ENCODE results near the gene MGLL. TPM values are rescaled to one million over a fixed set of nuclear protein-coding genes. Genes with fewer than 3 reads are reported as not detected.

MGLL gene
- total and polyA plus RNA-seq, 9 donors, result 4.5 to 22.4 (median 13.3) TPM

DNA sequence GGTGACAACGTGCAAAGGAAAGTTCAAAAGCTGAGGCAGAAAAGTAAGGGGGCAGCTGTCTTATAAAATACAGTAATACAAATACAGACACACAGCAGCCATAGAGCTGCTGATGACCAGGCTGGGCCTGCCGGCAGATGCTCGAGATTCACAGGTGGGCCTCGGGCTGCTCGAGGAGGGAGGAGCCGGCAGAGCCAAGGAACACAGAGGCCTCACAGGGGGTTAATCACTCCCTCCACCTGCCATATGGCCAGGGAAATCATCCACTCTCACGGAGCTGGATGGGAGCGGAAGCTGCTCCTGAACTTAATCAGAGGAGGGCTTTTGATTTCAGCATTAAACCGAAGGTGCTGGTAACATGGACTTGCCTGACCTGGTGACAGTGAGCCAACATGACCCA, 29.6 kb upstream of the MGLL start:
- no peak for DNase-seq
- intact Hi-C loops (cut with DNase I), result no loop called here

DNA sequence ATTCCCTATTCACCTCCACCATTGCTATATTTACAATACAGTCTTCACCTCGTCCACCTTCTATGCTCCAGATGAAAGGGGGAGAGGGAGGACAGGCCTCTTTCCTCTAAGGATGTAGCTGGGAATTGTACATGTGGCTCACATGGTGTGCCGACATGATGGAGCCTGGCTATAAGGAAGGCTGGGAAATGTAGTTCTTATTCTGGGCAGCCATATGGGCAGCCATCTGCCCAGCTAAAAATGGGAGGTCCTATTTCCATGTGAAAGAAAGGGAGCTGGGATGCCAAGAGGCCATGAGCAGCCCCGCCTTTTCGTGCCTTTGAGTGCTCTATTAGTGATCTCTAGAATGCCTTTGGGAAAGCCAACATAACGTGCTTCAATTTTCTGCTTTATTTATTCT, 27.1 kb upstream of the MGLL start:
- no peak overlapping the region for H3K4me3 ChIP-seq
- intact Hi-C loops (cut with DNase I), result no loop called here
- H3K36me3 ChIP-seq, result no peaks in the 10 kb centered on the region
- TF ChIP-seq EP300 (IDR thresholded peaks at IDR 0.05) (no peak), POLR2A (IDR thresholded peaks at IDR 0.05) (no peak)
- TF ChIP-seq, protein P1, sequence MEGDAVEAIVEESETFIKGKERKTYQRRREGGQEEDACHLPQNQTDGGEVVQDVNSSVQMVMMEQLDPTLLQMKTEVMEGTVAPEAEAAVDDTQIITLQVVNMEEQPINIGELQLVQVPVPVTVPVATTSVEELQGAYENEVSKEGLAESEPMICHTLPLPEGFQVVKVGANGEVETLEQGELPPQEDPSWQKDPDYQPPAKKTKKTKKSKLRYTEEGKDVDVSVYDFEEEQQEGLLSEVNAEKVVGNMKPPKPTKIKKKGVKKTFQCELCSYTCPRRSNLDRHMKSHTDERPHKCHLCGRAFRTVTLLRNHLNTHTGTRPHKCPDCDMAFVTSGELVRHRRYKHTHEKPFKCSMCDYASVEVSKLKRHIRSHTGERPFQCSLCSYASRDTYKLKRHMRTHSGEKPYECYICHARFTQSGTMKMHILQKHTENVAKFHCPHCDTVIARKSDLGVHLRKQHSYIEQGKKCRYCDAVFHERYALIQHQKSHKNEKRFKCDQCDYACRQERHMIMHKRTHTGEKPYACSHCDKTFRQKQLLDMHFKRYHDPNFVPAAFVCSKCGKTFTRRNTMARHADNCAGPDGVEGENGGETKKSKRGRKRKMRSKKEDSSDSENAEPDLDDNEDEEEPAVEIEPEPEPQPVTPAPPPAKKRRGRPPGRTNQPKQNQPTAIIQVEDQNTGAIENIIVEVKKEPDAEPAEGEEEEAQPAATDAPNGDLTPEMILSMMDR (IDR thresholded peaks at IDR 0.05), result no peak
- H3K4me1 ChIP-seq (ENCODE audit: insufficient read depth), result no peaks in the 10 kb centered on the region
- H3K27ac ChIP-seq, result no peak overlapping the region
- no peak for DNase-seq
- H3K9me3 ChIP-seq, result no peaks in the 10 kb centered on the region
- no peaks in the 10 kb centered on the region for H3K27me3 ChIP-seq
- 92 to 97% (median 94%) methylated on average over 5 of the region's 5 CpGs for WGBS, 3 donors

More for the DNA sequence above, 29.6 kb upstream of the MGLL start:
- Histone ChIP-seq H3K4me3 (no peak overlapping the region), H3K36me3 (no peaks in the 10 kb centered on the region), H3K27me3 (no peaks in the 10 kb centered on the region), H3K4me1 (ENCODE audit: insufficient read depth) (no peaks in the 10 kb centered on the region), H3K27ac (no peak overlapping the region), H3K9me3 (no peaks in the 10 kb centered on the region)
- WGBS, 3 donors, result 52 to 74% (median 63%) methylated on average over 9 of the region's 9 CpGs
- no peak for TF ChIP-seq EP300 (IDR thresholded peaks at IDR 0.05)
- TF ChIP-seq, protein P1 (IDR thresholded peaks at IDR 0.05), result no peak
- no peak for TF ChIP-seq POLR2A (IDR thresholded peaks at IDR 0.05)

DNA sequence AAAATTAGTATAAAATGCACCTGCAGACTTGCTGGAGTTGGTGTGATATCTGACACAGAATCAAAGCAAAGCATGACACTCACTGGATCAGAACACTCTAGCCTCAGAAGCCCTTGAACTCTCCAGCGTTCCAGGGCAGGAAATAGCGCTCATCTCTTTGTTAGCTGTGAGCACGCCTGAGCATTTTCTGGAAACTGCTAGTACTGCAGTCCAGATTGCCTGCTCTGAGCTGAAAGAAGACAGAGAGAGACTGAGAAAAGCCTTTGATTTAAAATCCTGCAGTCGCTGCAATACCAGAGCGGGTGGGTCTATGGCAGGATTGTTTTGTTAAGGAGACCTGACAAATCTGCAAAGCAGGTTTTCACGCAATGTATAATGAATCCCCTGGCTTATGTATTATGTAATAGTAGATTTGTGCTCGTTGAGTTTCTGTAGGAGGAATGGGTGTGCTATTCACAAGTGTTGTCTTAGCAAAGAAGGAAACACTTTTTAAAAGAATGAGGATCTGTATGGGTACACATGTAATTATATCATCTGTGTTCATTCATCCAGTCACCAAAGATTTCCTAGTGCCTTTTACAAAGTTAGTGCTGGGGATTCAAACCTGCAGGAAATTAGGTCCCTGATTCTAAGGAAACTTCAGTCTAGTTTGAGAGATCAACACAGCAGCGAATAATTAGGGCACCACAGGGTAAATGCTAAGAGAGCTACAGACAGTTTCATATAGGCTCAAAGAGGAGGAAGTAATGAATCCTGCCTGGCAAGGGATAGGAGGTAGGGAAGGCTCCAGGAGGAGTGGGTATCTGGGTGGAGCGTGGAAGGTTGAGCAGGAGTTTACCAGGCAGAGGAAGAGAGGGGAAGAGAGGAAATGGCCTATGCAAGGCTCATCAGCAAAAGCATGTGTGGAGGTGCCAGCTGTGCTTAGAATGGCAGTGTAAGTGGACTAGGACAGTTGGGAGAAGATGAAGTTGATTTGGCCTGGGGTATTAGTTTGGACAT, 26.1 kb upstream of the MGLL start:
- TF ChIP-seq, protein P1 (IDR thresholded peaks at IDR 0.05), result no peak
- TF ChIP-seq EP300 (IDR thresholded peaks at IDR 0.05) (no peak), POLR2A (IDR thresholded peaks at IDR 0.05) (no peak)
- Histone ChIP-seq H3K36me3 (no peaks in the 10 kb centered on the region), H3K27ac (no peak overlapping the region), H3K27me3 (no peaks in the 10 kb centered on the region), H3K9me3 (no peaks in the 10 kb centered on the region), H3K4me3 (no peak overlapping the region), H3K4me1 (ENCODE audit: insufficient read depth) (no peaks in the 10 kb centered on the region)
- DNase-seq, result no peak
- intact Hi-C loops (cut with DNase I), result no loop called here
- WGBS, 3 donors, result 33 to 38% (median 34%) methylated on average over 9 of the region's 9 CpGs

DNA sequence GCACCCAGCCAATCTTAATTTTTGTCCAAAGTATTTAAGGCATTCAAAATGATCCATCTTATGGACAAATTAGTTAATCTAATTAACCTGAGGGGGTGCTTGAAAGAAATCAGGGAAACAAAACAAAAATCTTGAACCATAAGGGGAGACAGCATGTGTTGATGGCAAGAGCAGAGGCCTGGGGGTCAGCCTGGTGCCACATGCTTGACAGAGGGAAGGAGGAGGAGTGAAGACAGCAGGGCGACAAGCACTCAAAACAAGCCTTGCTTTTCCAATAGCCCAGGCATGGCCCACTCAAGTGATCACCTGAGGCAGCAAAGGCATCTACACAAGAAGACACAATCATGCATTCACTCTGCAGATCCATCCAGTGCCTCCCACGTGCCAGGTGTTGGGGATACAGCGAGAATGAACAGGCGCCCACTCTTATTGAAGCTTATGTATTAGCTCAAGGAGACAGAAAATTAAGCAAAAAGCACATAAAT, 25.0 kb upstream of the MGLL start:
- no peaks in the 10 kb centered on the region for H3K4me1 ChIP-seq (ENCODE audit: insufficient read depth)
- H3K9me3 ChIP-seq, result no peaks in the 10 kb centered on the region
- WGBS, 3 donors, result 86 to 92% (median 88%) methylated on average over 4 of the region's 4 CpGs
- no peak overlapping the region for H3K4me3 ChIP-seq
- H3K36me3 ChIP-seq, result no peaks in the 10 kb centered on the region
- no peak for DNase-seq
- intact Hi-C loops (cut with DNase I), result no loop called here
- no peak overlapping the region for H3K27ac ChIP-seq
- H3K27me3 ChIP-seq, result no peaks in the 10 kb centered on the region
- TF ChIP-seq POLR2A (IDR thresholded peaks at IDR 0.05), result no peak
- TF ChIP-seq, protein P1 (IDR thresholded peaks at IDR 0.05), result no peak
- TF ChIP-seq EP300 (IDR thresholded peaks at IDR 0.05), result no peak

Measured in ovary (tissue), 9 donors.